Adrenal gland (tissue), 12 donors: ENCODE results near the gene DBNL. TPM values are rescaled to one million over a fixed set of nuclear protein-coding genes. Genes with fewer than 3 reads are reported as not detected.
A peak's percentile ranks its signal among the peaks of the same experiment; 100 is the strongest.

Source experiments
- DNase-seq, 7 donors: peaks; one replicate each; pipeline ENCODE4 v3.0.0-alpha.2; 2019 to 2020
- H3K27ac ChIP-seq, 5 donors: fragments of 200-600 bp; sonication (generic) in 4 of 5; 1 replicate in 3 of 5; 2 replicates in 2 of 5; pipeline versions ENCODE4 v1.5.1 to v1.8.0; 2016 to 2020; ENCODE audit warnings: mild to moderate bottlenecking in 1 of 5
- H3K27me3 ChIP-seq: fragments of 200-600 bp; 2 replicates; pipeline ENCODE4 v1.8.0; 2021
- H3K36me3 ChIP-seq, 2 donors: fragments of 200-600 bp; replicated peaks in 1 of 2; 1 replicate in 1 of 2; 2 replicates in 1 of 2; pipeline versions ENCODE4 v1.5.1 to v1.8.0; 2018 to 2022
- H3K4me1 ChIP-seq, 2 donors: fragments of 200-600 bp; replicated peaks in 1 of 2; 1 replicate in 1 of 2; 2 replicates in 1 of 2; pipeline versions ENCODE4 v1.5.1 to v1.8.0; 2018 to 2021
- H3K4me3 ChIP-seq, 4 donors: fragments of 200-600 bp; sonication (generic) in 3 of 4; one replicate each; pipeline ENCODE4 v1.5.1; 2016 to 2018
- H3K9me3 ChIP-seq, 3 donors: fragments of 200-600 bp; sonication (generic) in 1 of 3; replicated peaks in 1 of 3; 1 replicate in 2 of 3; 2 replicates in 1 of 3; pipeline versions ENCODE4 v1.5.1 to v1.8.0; 2016 to 2021
- CTCF ChIP-seq, 6 experiments: fragments of 450-650 bp in 4 of 6; fragments of 200-600 bp in 2 of 6; sonication (generic) in 1 of 6; IDR thresholded peaks; 1 replicate in 5 of 6; 2 replicates in 1 of 6; pipeline versions ENCODE4 v1.5.1 to v1.8.0; 2016 to 2021; ENCODE audit warnings: antibody characterized with exemption in 6 of 6, mild to moderate bottlenecking in 2 of 6, moderate library complexity in 1 of 6
- POLR2A ChIP-seq, 2 donors: fragments of 450-650 bp; IDR thresholded peaks; one replicate each; pipeline ENCODE4 v1.6.1; 2017; ENCODE audit warnings: antibody characterized with exemption in 2 of 2, mild to moderate bottlenecking in 2 of 2, moderate library complexity in 1 of 2
- WGBS, 4 donors: extraction: QIAGEN DNeasy Blood & Tissue Kit in 2 of 4; methylation state at CpG; one replicate each; pipeline versions ENCODE4 v1.1.5 to v1.1.7; 2013 to 2017; 5-methylcytosine and 5-hydroxymethylcytosine counted together
- intact Hi-C, 2 donors: fragments of 100-400 bp; cut with DNase I; formaldehyde crosslinking; loops; one replicate each; pipeline versions ENCODE4 v1.14.1 to v1.15.0; 2022 to 2023
- polyA plus RNA-seq, 3 donors: library from polyadenylated mRNA; stranded (reverse); fragments of 200-250 nt in 2 of 3; fragments of 350-450 nt in 1 of 3; fragmentation: Illumina TruSeq in 1 of 3; extraction: RNeasy Lipid Tissue Mini Kit (QIAGEN cat#74804) in 1 of 3; gene quantifications; one replicate each; pipeline ENCODE4 v1.2.3, GENCODE V29; 2013 to 2014
- total RNA-seq, 9 donors: library from RNA; depleted of rRNA in 4 of 9; stranded (reverse); fragments of >200 nt in 4 of 9; fragments of 120-200 nt in 1 of 9; fragmentation: NEBNext Ultra II Directional in 1 of 9; extraction: Animal tissue kit (Norgen Biotek cat#: 25700) in 1 of 9; gene quantifications; one replicate each; pipeline versions ENCODE4 v1.1.0 to v1.2.4, GENCODE V29; 2013 to 2023
- donor health status: healthy with polysubstance abuse.
- donor health status: Bipolar disorder and iron deficiency.
- donor health status: DM: yes; HTN: yes; CAD: no.
- donor health status: DM: no; HTN: no; CAD: no.
- donor health status: DM: no; HTN: no; CAD: no.
- donor health status: DM: yes; HTN: yes; CAD: no.

The DBNL gene
- total and polyA plus RNA-seq, 12 donors, result 46.2 to 145 (median 77.7) TPM

GRCh38 chr7:44051611-44052220, 7.2 kb downstream of the DBNL start:
- WGBS, 4 donors, result 80 to 97% (median 87%) methylated on average over 2 to 5 of the region's 5 CpGs
- no peaks in the 10 kb centered on the region for H3K9me3 ChIP-seq
- no peak overlapping the region for H3K27ac ChIP-seq
- H3K27me3 ChIP-seq, result no peaks in the 10 kb centered on the region
- H3K4me3 ChIP-seq, result no peak overlapping the region
- peaks cover 0 to 68% of the 10 kb centered on the region in 2 donors for H3K36me3 ChIP-seq
- peak in 2 of 7 donors; percentile 9 to 20 for DNase-seq
- H3K4me1 ChIP-seq, result no peaks in the 10 kb centered on the region
- no peak for TF ChIP-seq CTCF (IDR thresholded peaks at IDR 0.05)
- TF ChIP-seq POLR2A (IDR thresholded peaks at IDR 0.05), result no peak
- intact Hi-C loops, result no loop called here

- intact Hi-C loops, result no loop called here
- peak in 3 of 7 donors; percentile 7 to 47 (median 17) for DNase-seq
- no peaks in the 10 kb centered on the region for H3K27me3 ChIP-seq
- H3K4me1 ChIP-seq, result no peaks in the 10 kb centered on the region
- H3K27ac ChIP-seq, result no peak overlapping the region
- TF ChIP-seq CTCF (IDR thresholded peaks at IDR 0.05) (no peak), POLR2A (IDR thresholded peaks at IDR 0.05) (no peak)
- H3K4me3 ChIP-seq, result no peak overlapping the region
- 91 to 99% (median 95%) methylated on average over 8 to 12 of the region's 12 CpGs for WGBS, 4 donors
- no peaks in the 10 kb centered on the region for H3K9me3 ChIP-seq
- H3K36me3 ChIP-seq, result peaks cover 0 to 80% of the 10 kb centered on the region in 2 donors
Measured at GRCh38 chr7:44052771-44053365, 8.4 kb downstream of the DBNL start.

GRCh38 chr7:44056681-44057080, 12.2 kb downstream of the DBNL start:
- Histone ChIP-seq H3K27ac (no peak overlapping the region), H3K4me3 (no peak overlapping the region), H3K27me3 (no peaks in the 10 kb centered on the region), H3K9me3 (no peaks in the 10 kb centered on the region), H3K36me3 (peaks cover 0 to 93% of the 10 kb centered on the region in 2 donors), H3K4me1 (no peaks in the 10 kb centered on the region)
- 82 to 98% (median 92%) methylated on average over 5 to 7 of the region's 7 CpGs for WGBS, 4 donors
- intact Hi-C loops, result no loop called here
- TF ChIP-seq POLR2A (IDR thresholded peaks at IDR 0.05), result no peak
- no peak for TF ChIP-seq CTCF (IDR thresholded peaks at IDR 0.05)
- peak in 3 of 7 donors; percentile 9 to 16 (median 10) for DNase-seq

GRCh38 chr7:44057181-44057848, 12.8 kb downstream of the DBNL start:
- intact Hi-C loops, result no loop called here
- Histone ChIP-seq H3K4me3 (no peak overlapping the region), H3K27me3 (no peaks in the 10 kb centered on the region), H3K36me3 (peaks cover 0 to 92% of the 10 kb centered on the region in 2 donors), H3K4me1 (peaks cover 3% of the 10 kb centered on the region in 2 donors), H3K27ac (no peak overlapping the region), H3K9me3 (no peaks in the 10 kb centered on the region)
- TF ChIP-seq CTCF (IDR thresholded peaks at IDR 0.05), result no peak
- no peak for TF ChIP-seq POLR2A (IDR thresholded peaks at IDR 0.05)
- DNase-seq, result peak in 3 of 7 donors; percentile 9 to 42 (median 14)
- 86 to 93% (median 88%) methylated on average over 6 to 11 of the region's 11 CpGs for WGBS, 4 donors
